A673 (cell line): ENCODE data around the gene HSD11B1.

ENCODE experiments used
- EZH2 ChIP-seq: fragments of 200-600 bp; sonication (generic); IDR thresholded peaks from 2 replicates; pipeline ENCODE4 v1.6.1; 2017; ENCODE audit warnings: borderline replicate concordance, low read depth, mild to moderate bottlenecking, mixed read lengths, antibody characterized with exemption, low read length; ENCODE audit not compliant: poor library complexity, severe bottlenecking
- TF ChIP-seq, protein P1 (sequence below): fragments of 300-800, 200-600 bp; sonication (generic); conservative IDR thresholded peaks from 2 replicates; pipeline ENCODE4 v1.5.1; 2017; ENCODE audit warnings: low read depth, mild to moderate bottlenecking, antibody characterized with exemption, low read length, moderate library complexity, mixed read lengths

DNA sequence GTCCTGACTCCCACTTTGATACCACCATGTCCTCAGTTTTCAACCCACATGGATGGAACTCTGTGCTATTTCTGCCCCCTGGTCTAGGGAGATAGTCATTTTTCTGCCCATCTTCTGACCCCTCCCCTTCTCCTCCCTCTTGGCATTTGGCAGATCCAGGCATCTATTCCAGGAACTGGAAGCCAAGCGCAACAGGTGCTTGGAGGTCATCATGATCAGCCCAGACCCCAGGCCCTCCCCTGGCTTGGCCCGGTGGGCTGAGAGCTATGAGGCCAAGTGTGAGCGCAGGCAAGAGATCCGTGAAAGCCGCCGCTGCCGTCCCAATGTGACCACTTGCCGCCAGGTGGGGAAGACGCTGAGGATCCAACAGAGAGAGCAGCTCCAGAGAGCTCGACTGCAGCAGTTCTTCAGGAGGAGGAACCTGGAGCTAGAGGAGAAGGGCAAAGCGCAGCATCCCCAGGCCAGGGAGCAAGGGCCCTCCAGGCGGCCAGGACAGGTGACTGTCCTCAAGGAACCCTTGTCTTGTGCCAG, 55.2 kb downstream of the HSD11B1 start:
- TF ChIP-seq, protein P1, sequence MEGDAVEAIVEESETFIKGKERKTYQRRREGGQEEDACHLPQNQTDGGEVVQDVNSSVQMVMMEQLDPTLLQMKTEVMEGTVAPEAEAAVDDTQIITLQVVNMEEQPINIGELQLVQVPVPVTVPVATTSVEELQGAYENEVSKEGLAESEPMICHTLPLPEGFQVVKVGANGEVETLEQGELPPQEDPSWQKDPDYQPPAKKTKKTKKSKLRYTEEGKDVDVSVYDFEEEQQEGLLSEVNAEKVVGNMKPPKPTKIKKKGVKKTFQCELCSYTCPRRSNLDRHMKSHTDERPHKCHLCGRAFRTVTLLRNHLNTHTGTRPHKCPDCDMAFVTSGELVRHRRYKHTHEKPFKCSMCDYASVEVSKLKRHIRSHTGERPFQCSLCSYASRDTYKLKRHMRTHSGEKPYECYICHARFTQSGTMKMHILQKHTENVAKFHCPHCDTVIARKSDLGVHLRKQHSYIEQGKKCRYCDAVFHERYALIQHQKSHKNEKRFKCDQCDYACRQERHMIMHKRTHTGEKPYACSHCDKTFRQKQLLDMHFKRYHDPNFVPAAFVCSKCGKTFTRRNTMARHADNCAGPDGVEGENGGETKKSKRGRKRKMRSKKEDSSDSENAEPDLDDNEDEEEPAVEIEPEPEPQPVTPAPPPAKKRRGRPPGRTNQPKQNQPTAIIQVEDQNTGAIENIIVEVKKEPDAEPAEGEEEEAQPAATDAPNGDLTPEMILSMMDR: no peak
- no peak for TF ChIP-seq EZH2
